NCI-H2081 (cell line): ENCODE data around the gene ARID3A.

ENCODE experiments used
- DNase-seq, 2 experiments: peaks; one replicate each; lab custom pipeline; 2025; lab: John Stamatoyannopoulos, UW

The ARID3A gene

DNA sequence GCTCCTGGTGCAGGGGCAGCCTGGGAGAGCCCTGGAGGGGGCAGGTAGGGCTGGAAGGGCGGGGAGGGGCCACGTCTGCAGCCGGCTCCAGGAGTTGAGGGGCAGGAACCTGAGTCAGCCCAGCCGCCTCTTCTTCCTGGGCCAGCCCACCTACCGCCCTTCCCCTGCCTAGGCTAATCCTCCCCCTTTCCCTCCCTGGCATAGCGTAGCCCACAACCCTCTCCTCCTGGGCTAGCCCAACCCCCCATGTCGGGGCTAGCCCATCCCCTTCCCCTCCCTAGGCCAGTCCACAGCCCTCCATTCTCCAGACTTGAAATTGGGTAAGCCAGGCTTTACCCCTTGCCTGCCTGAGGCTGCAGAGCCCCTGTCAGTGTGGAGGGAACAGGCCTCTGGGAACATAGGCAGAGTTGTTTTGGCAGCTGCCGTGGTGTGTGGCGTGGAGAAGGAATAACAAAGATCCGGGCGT lies 37.7 kb downstream of the ARID3A start:
- no peak for DNase-seq

GRCh38 chr19:964116-964520 lies 38.3 kb downstream of the ARID3A start:
- DNase-seq: no peak

- peak in 1 of 2 experiments; percentile 38 for DNase-seq
Measured at GRCh38 chr19:964761-965694, 39.2 kb downstream of the ARID3A start.

DNA sequence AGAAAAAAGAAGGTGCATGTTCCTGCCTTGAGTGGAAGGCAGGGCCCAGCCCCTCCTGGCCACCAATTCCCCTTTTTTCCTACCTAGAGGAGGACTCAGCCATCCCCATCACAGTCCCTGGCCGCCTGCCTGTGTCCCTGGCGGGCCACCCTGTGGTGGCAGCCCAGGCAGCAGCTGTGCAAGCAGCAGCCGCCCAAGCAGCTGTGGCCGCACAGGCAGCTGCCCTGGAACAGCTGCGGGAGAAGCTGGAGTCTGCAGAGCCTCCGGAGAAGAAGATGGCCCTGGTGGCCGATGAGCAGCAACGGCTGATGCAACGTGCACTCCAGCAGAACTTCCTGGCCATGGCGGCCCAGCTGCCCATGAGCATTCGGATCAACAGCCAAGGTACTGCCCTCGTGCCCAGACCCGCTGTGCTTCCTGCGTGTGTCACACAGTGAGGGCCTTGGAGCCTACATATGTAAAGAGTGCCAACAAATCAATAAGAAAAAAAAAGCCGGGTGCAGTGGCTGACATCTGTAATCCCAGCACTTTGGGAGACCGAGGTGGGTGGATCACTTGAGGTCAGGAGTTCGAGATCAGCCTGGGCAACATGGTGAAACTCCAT lies 40.8 kb downstream of the ARID3A start:
- no peak for DNase-seq

DNA sequence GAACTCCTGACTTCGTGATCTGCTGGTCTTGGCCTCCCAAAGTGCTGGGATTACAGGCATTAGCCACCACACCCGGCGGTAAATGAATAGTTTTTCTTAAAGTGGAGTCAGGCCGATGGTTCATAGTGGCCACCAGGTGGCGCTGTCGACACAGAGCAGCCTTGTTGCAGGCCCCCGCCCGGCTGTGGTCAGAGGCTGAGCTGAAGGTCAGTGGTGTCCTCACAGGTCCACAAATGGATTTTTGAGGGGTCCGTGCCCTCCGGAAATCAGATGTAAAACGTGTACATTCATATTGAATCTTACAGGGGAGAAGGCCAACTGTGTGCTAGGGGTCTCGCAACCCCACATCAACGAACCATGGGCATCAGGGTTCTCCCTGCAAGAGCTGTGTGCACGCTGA lies 44.9 kb downstream of the ARID3A start:
- no peak for DNase-seq

DNA sequence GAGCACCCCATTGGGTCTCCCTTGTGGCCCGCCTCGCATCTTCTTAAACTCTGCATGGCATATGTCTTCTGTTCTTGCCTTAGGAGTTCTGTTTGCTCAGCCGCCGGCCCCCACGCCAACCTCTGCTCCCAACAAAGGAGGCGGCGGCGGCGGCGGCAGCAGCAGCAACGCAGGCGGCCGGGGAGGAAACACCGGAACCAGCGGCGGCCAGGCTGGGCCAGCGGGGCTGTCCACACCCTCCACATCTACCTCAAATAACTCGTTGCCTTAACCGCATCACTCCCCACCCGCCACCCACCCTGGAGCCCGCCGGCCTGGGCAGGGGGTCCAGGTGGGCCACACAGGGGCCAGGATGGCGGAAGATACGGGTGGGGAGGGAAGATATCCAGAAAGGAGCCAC lies 46.0 kb downstream of the ARID3A start:
- no peak for DNase-seq

DNA sequence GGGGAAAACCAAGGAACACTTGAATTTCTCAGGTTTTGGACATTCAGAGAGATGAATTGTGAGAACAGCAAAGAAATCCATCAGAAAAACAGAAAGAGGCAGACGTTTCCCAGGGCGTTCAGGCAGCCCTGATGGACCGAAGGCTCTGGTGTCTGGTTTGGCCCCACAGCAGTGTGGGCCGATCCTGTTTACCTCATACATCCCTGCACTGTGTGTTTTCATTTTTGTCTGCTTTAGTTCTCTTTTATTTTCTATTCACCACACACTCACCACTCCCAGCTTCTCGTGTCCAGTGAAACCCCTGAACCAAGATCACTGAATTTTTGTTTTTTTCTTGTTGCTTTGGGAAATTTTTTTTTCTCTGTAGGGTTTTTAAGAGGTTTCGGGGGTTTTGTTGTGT lies 46.4 kb downstream of the ARID3A start:
- no peak for DNase-seq

DNA sequence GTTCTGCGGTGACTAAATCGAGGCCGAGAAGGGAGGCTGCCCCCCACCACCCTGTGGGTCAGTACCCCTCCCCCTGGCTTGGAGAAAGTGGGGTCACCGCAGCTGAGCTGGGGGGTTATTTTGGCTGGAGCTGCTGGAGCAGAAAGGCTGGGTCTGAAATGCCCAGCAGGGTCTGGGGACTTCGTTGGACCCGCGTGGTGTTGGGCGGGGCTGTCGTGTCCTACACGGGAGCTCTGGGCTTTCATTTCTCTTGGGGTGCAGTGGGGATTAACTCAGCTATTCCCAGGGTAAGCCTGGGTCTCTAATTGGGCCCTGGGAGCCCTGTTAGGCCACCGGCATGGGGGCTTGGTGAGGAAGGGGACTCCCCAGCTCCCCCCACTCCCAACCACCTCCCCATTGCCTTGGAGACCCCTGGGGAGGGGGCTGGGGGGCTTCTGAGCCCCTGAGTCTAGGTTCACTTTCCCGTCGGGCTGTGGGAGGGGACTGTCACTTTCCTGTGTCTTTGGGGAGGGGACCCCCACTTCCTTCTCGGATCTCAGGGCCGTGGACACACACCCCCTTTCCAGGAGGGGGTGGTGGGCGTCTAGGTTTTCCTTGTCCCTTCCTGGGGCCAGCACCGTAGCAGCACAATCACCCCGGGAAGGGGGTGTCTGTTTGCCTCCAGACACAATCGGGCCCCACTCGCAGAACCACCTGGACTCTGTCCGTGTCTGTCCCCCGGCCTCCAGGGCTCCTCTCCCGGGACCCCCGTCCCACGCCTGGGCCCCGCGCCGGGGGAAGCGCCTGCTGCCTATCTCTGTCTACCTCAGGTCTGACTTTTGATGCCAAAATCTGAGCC lies 48.1 kb downstream of the ARID3A start:
- no peak for DNase-seq

- DNase-seq: no peak
Measured at GRCh38 chr19:974564-975257, 48.9 kb downstream of the ARID3A start.

DNA sequence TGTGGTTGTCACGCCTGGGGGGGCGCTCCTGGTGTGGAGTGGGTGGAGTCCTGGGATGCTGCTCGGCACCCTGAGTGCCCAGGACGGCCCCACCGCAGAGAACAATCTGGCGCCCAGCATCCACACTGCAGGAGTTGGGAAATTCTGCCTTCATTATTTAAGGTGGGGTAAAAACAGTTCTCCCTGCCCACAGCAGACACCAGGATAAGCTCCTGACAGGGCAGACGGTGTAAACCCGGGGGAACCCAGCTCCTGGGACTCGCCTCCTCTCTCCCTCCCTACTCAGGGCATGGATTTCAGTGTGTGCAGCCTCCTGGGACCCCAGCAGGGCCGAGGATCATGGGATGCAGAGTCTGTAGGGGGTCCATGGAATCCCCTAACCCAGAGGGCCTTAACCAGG lies 50.6 kb downstream of the ARID3A start:
- DNase-seq: no peak

DNA sequence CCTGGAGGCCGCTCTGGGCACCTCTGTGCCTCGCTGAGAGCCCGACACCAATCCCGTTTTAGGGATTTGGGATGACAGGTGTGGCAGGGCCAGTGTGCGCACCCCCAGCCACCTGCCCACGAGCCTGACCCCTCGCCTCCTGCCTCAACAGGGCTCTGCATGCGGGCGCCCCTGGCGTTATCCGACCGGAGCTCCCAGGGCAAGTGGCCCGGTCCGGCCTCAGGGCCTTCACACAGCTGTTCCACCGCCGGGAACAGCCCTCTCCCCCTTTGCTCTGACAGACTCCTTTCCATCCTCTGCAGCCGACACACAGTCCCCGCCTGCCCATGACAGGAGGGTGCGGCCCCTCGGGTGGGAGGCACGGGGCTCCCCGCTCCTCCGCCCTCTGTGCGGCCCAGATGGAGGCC lies 51.2 kb downstream of the ARID3A start:
- no peak for DNase-seq

- DNase-seq: no peak
Measured at GRCh38 chr19:979318-979741, 53.5 kb downstream of the ARID3A start.

DNA sequence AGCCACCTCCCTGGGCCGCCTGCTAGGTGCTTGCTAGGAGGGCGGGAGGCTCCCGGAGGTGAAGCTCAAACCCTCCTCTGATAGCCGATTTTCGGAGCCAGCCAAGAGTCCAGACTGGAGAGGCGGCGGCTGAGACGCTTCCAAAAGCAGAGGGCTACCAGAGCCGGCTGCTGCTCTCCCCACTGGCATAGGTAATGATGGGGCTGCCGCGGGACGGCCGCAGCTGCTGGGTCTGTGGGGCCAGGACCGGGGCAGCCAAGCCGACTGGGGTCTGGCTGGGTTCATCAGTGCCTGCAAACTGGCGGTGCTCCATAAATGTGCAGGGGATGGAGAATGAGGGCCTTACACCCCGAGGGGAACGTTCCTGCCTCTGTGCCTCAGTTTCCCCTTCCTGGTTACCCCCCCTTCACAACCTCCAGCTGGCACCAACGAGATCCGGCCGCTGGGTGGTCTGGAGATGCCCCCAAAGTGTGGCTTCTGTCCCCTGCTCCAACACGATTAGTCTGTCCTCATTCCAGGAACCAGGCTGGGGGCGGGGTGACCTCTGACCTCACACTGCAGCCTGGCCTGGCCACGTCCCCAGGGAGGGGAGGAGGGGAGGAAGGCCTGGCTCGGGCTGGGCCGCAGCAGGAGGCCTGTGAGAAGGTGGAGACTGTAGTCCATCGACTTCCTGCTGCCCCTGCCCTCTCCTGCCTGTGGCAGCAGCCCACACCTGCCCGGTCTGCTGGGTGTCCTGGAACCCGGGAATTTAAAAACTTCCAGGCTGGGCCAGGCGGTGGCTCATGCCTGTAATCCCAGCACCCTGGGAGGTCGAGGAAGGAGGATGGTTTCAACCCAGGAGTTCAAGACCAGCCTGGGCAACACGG lies 54.5 kb downstream of the ARID3A start:
- no peak for DNase-seq

GRCh38 chr19:982567-983170 lies 56.8 kb downstream of the ARID3A start:
- peak; percentile 45 to 46 for DNase-seq

DNA sequence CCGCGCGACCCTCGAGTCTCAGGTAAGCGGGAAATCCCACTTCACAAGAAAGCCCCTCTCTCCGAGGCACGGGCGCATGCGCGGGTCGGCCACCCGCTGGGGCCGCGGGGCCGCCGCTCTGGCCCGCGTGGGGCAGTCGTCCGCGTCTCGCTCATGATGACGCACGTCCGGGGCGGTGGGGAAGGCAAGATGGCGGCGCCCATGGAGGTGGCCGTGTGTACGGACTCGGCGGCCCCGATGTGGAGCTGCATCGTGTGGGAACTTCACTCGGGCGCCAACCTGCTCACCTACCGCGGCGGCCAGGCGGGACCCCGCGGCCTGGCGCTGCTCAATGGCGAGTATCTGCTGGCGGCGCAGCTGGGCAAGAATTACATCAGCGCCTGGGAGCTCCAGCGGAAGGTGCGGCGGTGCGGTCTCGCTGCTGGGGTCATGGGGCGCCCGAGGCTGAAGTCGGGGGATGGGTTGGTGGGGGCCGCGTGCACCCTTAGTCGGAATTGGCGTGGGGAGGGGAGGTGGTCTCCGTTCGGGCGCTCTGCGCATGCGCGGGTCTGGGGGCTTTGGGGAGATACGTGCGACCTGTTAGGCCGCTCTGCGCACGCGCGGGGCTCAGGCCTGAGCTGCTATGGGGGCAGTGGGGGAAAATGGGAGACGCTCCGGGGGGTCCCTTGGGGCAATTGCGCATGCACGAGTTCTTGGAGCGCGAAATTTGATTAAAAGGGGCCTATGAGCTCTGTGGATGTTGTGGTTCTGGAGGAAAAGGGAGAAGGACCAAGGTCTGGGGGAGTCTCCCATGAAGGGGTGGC lies 58.5 kb downstream of the ARID3A start, which contains the start of gene WDR18:
WDR18 (plus strand) TSS at position 181 of the 803 bp plus-strand sequence; CDS start at position 190, 9 bp downstream.
- DNase-seq: peak; percentile 88 to 89

- DNase-seq: no peak
Measured at GRCh38 chr19:986083-986482, 60.2 kb downstream of the ARID3A start.

- no peak for DNase-seq
Measured at GRCh38 chr19:988081-988480, 62.2 kb downstream of the ARID3A start.

- DNase-seq: no peak
Measured at GRCh38 chr19:988510-988909, 62.7 kb downstream of the ARID3A start.

GRCh38 chr19:989381-990081 lies 63.7 kb downstream of the ARID3A start:
- DNase-seq: no peak
